Caco-2 (cell line): ENCODE results near the gene CYBB. TPM values are rescaled to one million over a fixed set of nuclear protein-coding genes. Genes with fewer than 3 reads are reported as not detected.

Experiments
- BruUV-seq: library from RNA; stranded (reverse); fragments of 400-500 nt; replicated peaks from 2 replicates; lab custom pipeline; 2021; lab: Mats Ljungman, UMichigan
- CTCF ChIA-PET: fragments of 300-600 bp; sonication (Branson Sonifier 250); formaldehyde crosslinking; loops from one replicate; lab custom pipeline; 2022; ENCODE audit warnings: antibody characterized with exemption; lab: Charles Lee
- POLR2A ChIA-PET: fragments of 300-600 bp; sonication (Branson Sonifier 250); formaldehyde crosslinking; loops from one replicate; lab custom pipeline; 2022; ENCODE audit warnings: antibody characterized with exemption; lab: Charles Lee
- DNase-seq, 2 experiments: peaks; one replicate each; pipeline versions ENCODE4 v3.0.0 to v3.0.0-alpha.2; 2020 to 2022
- H3K27me3 ChIP-seq: replicated peaks from 2 replicates; pipeline ENCODE4 v1.6.0; 2011; ENCODE audit warnings: low read length; ENCODE audit not compliant: control insufficient read depth, insufficient read depth
- H3K36me3 ChIP-seq: 2 replicates; pipeline ENCODE4 v1.5.1; 2011; ENCODE audit warnings: low read length; ENCODE audit not compliant: control insufficient read depth, insufficient read depth
- H3K4me1 ChIP-seq: fragments of 250-450 bp; sonication (Bioruptor Pico); 2 replicates; pipeline ENCODE4 v1.5.1; 2020; ENCODE audit warnings: mild to moderate bottlenecking
- H3K4me3 ChIP-seq: 2 replicates; pipeline ENCODE4 v1.5.1; 2011; ENCODE audit warnings: low read depth, mild to moderate bottlenecking, control low read depth, low read length
- H3K9me3 ChIP-seq: fragments of 250-450 bp; sonication (Bioruptor Pico); 2 replicates; pipeline ENCODE4 v1.5.1; 2020; ENCODE audit warnings: mild to moderate bottlenecking, moderate library complexity
- H3K27ac Mint-ChIP-seq: one replicate; pipeline ENCODE4 v1.8.0; 2022; ENCODE audit warnings: mixed read lengths; ENCODE audit not compliant: unreplicated experiment
- H3K27me3 Mint-ChIP-seq: one replicate; pipeline ENCODE4 v1.8.0; 2022; ENCODE audit warnings: mixed read lengths; ENCODE audit not compliant: insufficient read depth, unreplicated experiment
- H3K36me3 Mint-ChIP-seq: one replicate; pipeline ENCODE4 v1.8.0; 2022; ENCODE audit warnings: mild to moderate bottlenecking, mixed read lengths; ENCODE audit not compliant: insufficient read depth, unreplicated experiment
- H3K4me1 Mint-ChIP-seq: one replicate; pipeline ENCODE4 v1.8.0; 2022; ENCODE audit warnings: low read depth, mixed read lengths; ENCODE audit not compliant: unreplicated experiment
- H3K4me3 Mint-ChIP-seq: one replicate; pipeline ENCODE4 v1.8.0; 2022; ENCODE audit warnings: mild to moderate bottlenecking, moderate library complexity, mixed read lengths; ENCODE audit not compliant: unreplicated experiment
- H3K9me3 Mint-ChIP-seq: one replicate; pipeline ENCODE4 v1.8.0; 2022; ENCODE audit warnings: mixed read lengths; ENCODE audit not compliant: unreplicated experiment
- intact Hi-C: fragments of 100-400 bp; cut with micrococcal nuclease; formaldehyde crosslinking; loops from one replicate; pipeline ENCODE4 v1.10.0; 2022; ENCODE audit not compliant: unreplicated experiment
- total RNA-seq: library from RNA; stranded (reverse); gene quantifications from 2 replicates; pipeline ENCODE4 v1.2.3, GENCODE V29; 2022
- TF ChIP-seq, protein P1 (sequence below), 2 experiments: fragments of 200-600 bp in 1 of 2; IDR thresholded peaks; 1 replicate in 1 of 2; 2 replicates in 1 of 2; pipeline versions ENCODE4 v1.5.1 to v1.8.0; 2011 to 2022; ENCODE audit warnings: antibody characterized with exemption in 1 of 2, control low read depth in 1 of 2, inconsistent platforms in 1 of 2, low read depth in 1 of 2, low read length in 1 of 2, mild to moderate bottlenecking in 1 of 2, moderate library complexity in 1 of 2; ENCODE audit not compliant: insufficient read depth in 1 of 2, severe bottlenecking in 1 of 2, unreplicated experiment in 1 of 2

The CYBB gene
- total RNA-seq, 1 experiment from 2014 or later, result 0.43 TPM

DNA sequence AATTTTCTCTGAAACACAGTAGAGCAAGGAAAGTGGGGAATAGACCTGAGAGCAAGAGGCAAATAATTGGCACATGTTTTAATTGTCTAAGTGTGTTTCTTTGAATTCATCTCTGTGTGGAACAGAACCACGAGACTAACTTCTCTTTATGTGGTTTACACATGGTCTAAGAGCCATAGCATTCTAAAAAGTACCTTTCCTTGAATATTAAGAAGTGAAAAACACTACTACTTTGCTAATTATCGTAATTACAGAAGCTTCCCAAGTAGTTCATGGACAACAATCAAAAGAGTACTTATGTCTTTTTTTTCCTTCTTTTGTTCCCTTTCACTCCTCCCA lies 2.9 kb upstream of the CYBB start:
- BruUV-seq, result no TSS peak
- Mint-ChIP-seq H3K27me3 (no peaks in the 10 kb centered on the region), H3K9me3 (no peaks in the 10 kb centered on the region), H3K36me3 (no peaks in the 10 kb centered on the region), H3K4me3 (no peak overlapping the region), H3K27ac (no peak overlapping the region), H3K4me1 (no peaks in the 10 kb centered on the region)
- DNase-seq, result no peak
- Histone ChIP-seq H3K9me3 (no peaks in the 10 kb centered on the region), H3K27me3 (no peaks in the 10 kb centered on the region), H3K4me3 (no peak overlapping the region), H3K36me3 (no peaks in the 10 kb centered on the region), H3K4me1 (no peaks in the 10 kb centered on the region)
- TF ChIP-seq, protein P1, sequence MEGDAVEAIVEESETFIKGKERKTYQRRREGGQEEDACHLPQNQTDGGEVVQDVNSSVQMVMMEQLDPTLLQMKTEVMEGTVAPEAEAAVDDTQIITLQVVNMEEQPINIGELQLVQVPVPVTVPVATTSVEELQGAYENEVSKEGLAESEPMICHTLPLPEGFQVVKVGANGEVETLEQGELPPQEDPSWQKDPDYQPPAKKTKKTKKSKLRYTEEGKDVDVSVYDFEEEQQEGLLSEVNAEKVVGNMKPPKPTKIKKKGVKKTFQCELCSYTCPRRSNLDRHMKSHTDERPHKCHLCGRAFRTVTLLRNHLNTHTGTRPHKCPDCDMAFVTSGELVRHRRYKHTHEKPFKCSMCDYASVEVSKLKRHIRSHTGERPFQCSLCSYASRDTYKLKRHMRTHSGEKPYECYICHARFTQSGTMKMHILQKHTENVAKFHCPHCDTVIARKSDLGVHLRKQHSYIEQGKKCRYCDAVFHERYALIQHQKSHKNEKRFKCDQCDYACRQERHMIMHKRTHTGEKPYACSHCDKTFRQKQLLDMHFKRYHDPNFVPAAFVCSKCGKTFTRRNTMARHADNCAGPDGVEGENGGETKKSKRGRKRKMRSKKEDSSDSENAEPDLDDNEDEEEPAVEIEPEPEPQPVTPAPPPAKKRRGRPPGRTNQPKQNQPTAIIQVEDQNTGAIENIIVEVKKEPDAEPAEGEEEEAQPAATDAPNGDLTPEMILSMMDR (IDR thresholded peaks at IDR 0.05; ENCODE audit: insufficient read depth in 1 of 2, low read depth in 1 of 2, low read length in 1 of 2, severe bottlenecking in 1 of 2, unreplicated experiment in 1 of 2), result no peak
- POLR2A ChIA-PET, result no interaction called here
- intact Hi-C loops, result no loop called here
- CTCF ChIA-PET, result no interaction called here

GRCh38 chrX:37781081-37781480 lies 1.2 kb downstream of the CYBB start:
- H3K4me3 Mint-ChIP-seq, result no peak overlapping the region
- no peak for DNase-seq
- intact Hi-C loops, result no loop called here
- no peaks in the 10 kb centered on the region for H3K36me3 Mint-ChIP-seq
- Histone ChIP-seq H3K36me3 (no peaks in the 10 kb centered on the region), H3K4me3 (no peak overlapping the region), H3K27me3 (no peaks in the 10 kb centered on the region), H3K4me1 (no peaks in the 10 kb centered on the region), H3K9me3 (no peaks in the 10 kb centered on the region)
- no peaks in the 10 kb centered on the region for H3K4me1 Mint-ChIP-seq
- ChIA-PET POLR2A (no interaction called here), CTCF (no interaction called here)
- H3K27me3 Mint-ChIP-seq, result no peaks in the 10 kb centered on the region
- no peak overlapping the region for H3K27ac Mint-ChIP-seq
- no peaks in the 10 kb centered on the region for H3K9me3 Mint-ChIP-seq
- TF ChIP-seq, protein P1 (IDR thresholded peaks at IDR 0.05; ENCODE audit: insufficient read depth in 1 of 2, low read depth in 1 of 2, low read length in 1 of 2, severe bottlenecking in 1 of 2, unreplicated experiment in 1 of 2), result no peak
- no TSS peak for BruUV-seq

DNA sequence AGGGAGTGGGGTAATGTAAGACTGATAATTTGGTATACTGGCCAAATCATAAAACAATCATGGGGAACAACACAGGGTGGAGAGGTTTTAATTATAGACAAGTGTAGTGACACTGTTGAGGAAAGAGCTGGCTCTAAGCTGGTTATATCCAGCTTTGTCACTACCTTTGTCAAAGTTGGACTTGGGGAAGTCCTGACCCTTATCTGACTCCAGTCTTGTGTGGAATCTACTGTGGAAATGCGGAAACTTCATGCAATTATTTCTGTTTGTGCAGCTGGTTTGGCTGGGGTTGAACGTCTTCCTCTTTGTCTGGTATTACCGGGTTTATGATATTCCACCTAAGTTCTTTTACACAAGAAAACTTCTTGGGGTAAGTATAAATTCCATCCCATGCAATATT lies 2.0 kb downstream of the CYBB start:
- Mint-ChIP-seq H3K27ac (no peak overlapping the region), H3K9me3 (no peaks in the 10 kb centered on the region), H3K4me3 (no peak overlapping the region), H3K4me1 (no peaks in the 10 kb centered on the region), H3K36me3 (no peaks in the 10 kb centered on the region), H3K27me3 (no peaks in the 10 kb centered on the region)
- ChIA-PET POLR2A (no interaction called here), CTCF (no interaction called here)
- H3K36me3 ChIP-seq, result no peaks in the 10 kb centered on the region
- no peaks in the 10 kb centered on the region for H3K27me3 ChIP-seq
- no TSS peak for BruUV-seq
- H3K4me1 ChIP-seq, result no peaks in the 10 kb centered on the region
- intact Hi-C loops, result no loop called here
- DNase-seq, result no peak
- no peak overlapping the region for H3K4me3 ChIP-seq
- TF ChIP-seq, protein P1 (IDR thresholded peaks at IDR 0.05; ENCODE audit: insufficient read depth in 1 of 2, low read depth in 1 of 2, low read length in 1 of 2, severe bottlenecking in 1 of 2, unreplicated experiment in 1 of 2), result no peak
- H3K9me3 ChIP-seq, result no peaks in the 10 kb centered on the region
